HEK293 (cell line): ENCODE measurements around the gene PNISR.

Experiments used
- CTCF ChIA-PET: fragments of 350-600 bp; formaldehyde crosslinking; extraction: SDS; loops from one replicate; lab custom pipeline; 2021; ENCODE audit warnings: antibody characterized with exemption; lab: Yijun Ruan, JAX
- POLR2A ChIA-PET: fragments of 300-600 bp; formaldehyde crosslinking; extraction: SDS; loops from one replicate; lab custom pipeline; 2020; ENCODE audit warnings: antibody characterized with exemption, inconsistent platforms; lab: Yijun Ruan, JAX
- H3K27ac ChIP-seq: fragments of 200-500 bp; sonication (Bioruptor generic); 2 replicates; pipeline ENCODE4 v1.5.1; 2014; ENCODE audit warnings: low read depth, low read length, control low read depth, inconsistent platforms; ENCODE audit errors: extremely low read depth
- H3K36me3 ChIP-seq, 2 experiments: fragments of 200-500 bp in 1 of 2; sonication (Bioruptor generic) in 1 of 2; 1 replicate in 1 of 2; 2 replicates in 1 of 2; pipeline ENCODE4 v1.5.1; 2014 to 2017; ENCODE audit warnings: inconsistent platforms in 2 of 2, low read length in 2 of 2; ENCODE audit not compliant: control insufficient read depth in 2 of 2, insufficient read depth in 1 of 2
- H3K4me1 ChIP-seq: fragments of 200-500 bp; sonication (Bioruptor generic); 2 replicates; pipeline ENCODE4 v1.5.1; 2014; ENCODE audit warnings: mild to moderate bottlenecking, low read length, inconsistent platforms; ENCODE audit not compliant: control insufficient read depth, insufficient read depth
- H3K4me3 ChIP-seq: 2 replicates; pipeline ENCODE4 v1.5.1; 2011; ENCODE audit warnings: low read depth, mild to moderate bottlenecking, control low read depth, low read length, moderate library complexity
- H3K9me3 ChIP-seq: fragments of 200-500 bp; sonication (Bioruptor generic); 2 replicates; pipeline ENCODE4 v1.5.1; 2014; ENCODE audit warnings: low read depth, low read length, inconsistent platforms; ENCODE audit not compliant: control insufficient read depth, insufficient read depth
- BCL11A ChIP-seq: fragments of 450-650 bp; formaldehyde crosslinking; IDR thresholded peaks from 2 replicates; pipeline ENCODE4 v1.5.1; 2016; ENCODE audit warnings: low read depth, missing biosample characterization, missing genetic modification characterization
- CTCF ChIP-seq: fragments of 450-650 bp; formaldehyde crosslinking; IDR thresholded peaks from 2 replicates; pipeline ENCODE4 v1.5.1; 2016; ENCODE audit warnings: missing biosample characterization, missing genetic modification characterization
- GLIS2 ChIP-seq: fragments of 450-650 bp; formaldehyde crosslinking; IDR thresholded peaks from 2 replicates; pipeline ENCODE4 v1.5.1; 2016; ENCODE audit warnings: missing biosample characterization, missing genetic modification characterization
- KLF17 ChIP-seq: fragments of 450-650 bp; formaldehyde crosslinking; IDR thresholded peaks from 2 replicates; pipeline ENCODE4 v1.5.1; 2016; ENCODE audit warnings: missing biosample characterization, missing genetic modification characterization
- OVOL3 ChIP-seq: fragments of 450-650 bp; formaldehyde crosslinking; IDR thresholded peaks from 2 replicates; pipeline ENCODE4 v1.5.1; 2016; ENCODE audit warnings: missing biosample characterization, missing genetic modification characterization
- RBAK ChIP-seq: fragments of 450-650 bp; formaldehyde crosslinking; IDR thresholded peaks from 2 replicates; pipeline ENCODE4 v1.5.1; 2016; ENCODE audit warnings: missing biosample characterization, missing genetic modification characterization
- SCRT1 ChIP-seq: fragments of 450-650 bp; formaldehyde crosslinking; IDR thresholded peaks from 2 replicates; pipeline ENCODE4 v1.5.1; 2016; ENCODE audit warnings: missing biosample characterization, missing genetic modification characterization, borderline replicate concordance
- SCRT2 ChIP-seq: fragments of 450-650 bp; formaldehyde crosslinking; IDR thresholded peaks from 2 replicates; pipeline ENCODE4 v1.5.1; 2016; ENCODE audit warnings: missing biosample characterization, missing genetic modification characterization
- YY2 ChIP-seq: fragments of 450-650 bp; formaldehyde crosslinking; IDR thresholded peaks from 2 replicates; pipeline ENCODE4 v1.5.1; 2016; ENCODE audit warnings: missing biosample characterization, missing genetic modification characterization
- ZBTB44 ChIP-seq: fragments of 450-650 bp; IDR thresholded peaks from 2 replicates; pipeline ENCODE4 v1.5.1; 2018; ENCODE audit warnings: missing biosample characterization, mild to moderate bottlenecking, missing genetic modification characterization
- ZNF202 ChIP-seq: fragments of 450-650 bp; formaldehyde crosslinking; IDR thresholded peaks from 2 replicates; pipeline ENCODE4 v1.5.1; 2016; ENCODE audit warnings: missing biosample characterization, missing genetic modification characterization, borderline replicate concordance
- ZNF23 ChIP-seq: fragments of 450-650 bp; formaldehyde crosslinking; IDR thresholded peaks from 2 replicates; pipeline ENCODE4 v1.5.1; 2016; ENCODE audit warnings: missing biosample characterization, missing genetic modification characterization, borderline replicate concordance
- ZNF366 ChIP-seq: fragments of 450-650 bp; formaldehyde crosslinking; conservative IDR thresholded peaks from 2 replicates; pipeline ENCODE4 v1.5.1; 2016; ENCODE audit warnings: missing biosample characterization, missing genetic modification characterization
- ZNF433 ChIP-seq: fragments of 450-650 bp; formaldehyde crosslinking; IDR thresholded peaks from 2 replicates; pipeline ENCODE4 v1.5.1; 2016; ENCODE audit warnings: missing biosample characterization, missing genetic modification characterization, low read depth
- ZNF792 ChIP-seq: fragments of 450-650 bp; formaldehyde crosslinking; IDR thresholded peaks from 2 replicates; pipeline ENCODE4 v1.5.1; 2016; ENCODE audit warnings: missing biosample characterization, missing genetic modification characterization
- ZNF843 ChIP-seq: fragments of 450-650 bp; formaldehyde crosslinking; IDR thresholded peaks from 2 replicates; pipeline ENCODE4 v1.5.1; 2016; ENCODE audit warnings: missing biosample characterization, missing genetic modification characterization
- TF ChIP-seq, protein P1 (sequence below): fragments of 450-650 bp; formaldehyde crosslinking; optimal IDR thresholded peaks from 2 replicates; pipeline ENCODE3; 2016; ENCODE audit warnings: missing biosample characterization, mild to moderate bottlenecking, missing genetic modification characterization
- TF ChIP-seq, protein P2 (sequence below): fragments of 450-650 bp; formaldehyde crosslinking; IDR thresholded peaks from 2 replicates; pipeline ENCODE4 v1.5.1; 2016; ENCODE audit warnings: missing biosample characterization, missing genetic modification characterization

Gene PNISR

GRCh38 chr6:99356641-99357040 lies 68.5 kb downstream of the PNISR start:
- Histone ChIP-seq H3K27ac (no peak overlapping the region), H3K4me3 (no peak overlapping the region), H3K4me1 (no peaks in the 10 kb centered on the region), H3K9me3 (no peaks in the 10 kb centered on the region), H3K36me3 (no peaks in the 10 kb centered on the region)
- ChIA-PET POLR2A (no interaction called here), CTCF (no interaction called here)
- TF ChIP-seq GLIS2 (tag by site-specific recombination) (no peak), ZNF792 (tag by site-specific recombination) (no peak), ZNF366 (no peak), KLF17 (tag by site-specific recombination) (no peak), OVOL3 (tag by site-specific recombination) (no peak), ZBTB44 (tag by site-specific recombination) (no peak), RBAK (tag by site-specific recombination) (no peak), CTCF (no peak), ZNF23 (no peak), ZNF433 (no peak), BCL11A (tag by site-specific recombination) (no peak)
- TF ChIP-seq, protein P1, sequence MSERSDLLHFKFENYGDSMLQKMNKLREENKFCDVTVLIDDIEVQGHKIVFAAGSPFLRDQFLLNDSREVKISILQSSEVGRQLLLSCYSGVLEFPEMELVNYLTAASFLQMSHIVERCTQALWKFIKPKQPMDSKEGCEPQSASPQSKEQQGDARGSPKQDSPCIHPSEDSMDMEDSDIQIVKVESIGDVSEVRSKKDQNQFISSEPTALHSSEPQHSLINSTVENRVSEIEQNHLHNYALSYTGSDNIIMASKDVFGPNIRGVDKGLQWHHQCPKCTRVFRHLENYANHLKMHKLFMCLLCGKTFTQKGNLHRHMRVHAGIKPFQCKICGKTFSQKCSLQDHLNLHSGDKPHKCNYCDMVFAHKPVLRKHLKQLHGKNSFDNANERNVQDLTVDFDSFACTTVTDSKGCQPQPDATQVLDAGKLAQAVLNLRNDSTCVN: no peak

GRCh38 chr6:99354983-99355382 lies 70.1 kb downstream of the PNISR start:
- no peak overlapping the region for H3K27ac ChIP-seq
- POLR2A ChIA-PET: no interaction called here
- TF ChIP-seq SCRT1 (tag by site-specific recombination) (peak; percentile 71; the same call in 1 of the 2 replicates), ZNF202 (tag by site-specific recombination) (no peak), SCRT2 (tag by site-specific recombination) (peak; percentile 89)
- H3K36me3 ChIP-seq: no peaks in the 10 kb centered on the region
- peaks cover 5% of the 10 kb centered on the region; the same call in 1 of the 2 replicates for H3K4me1 ChIP-seq
- no peak overlapping the region for H3K4me3 ChIP-seq
- no peaks in the 10 kb centered on the region for H3K9me3 ChIP-seq
- CTCF ChIA-PET: interaction anchor here (1.0 kb wide), 1 partner anchor 80 kb away, joined by 3 read pairs; no protein-coding TSS in a partner anchor

GRCh38 chr6:99353126-99353525 lies 72.0 kb downstream of the PNISR start:
- TF ChIP-seq, protein P2, sequence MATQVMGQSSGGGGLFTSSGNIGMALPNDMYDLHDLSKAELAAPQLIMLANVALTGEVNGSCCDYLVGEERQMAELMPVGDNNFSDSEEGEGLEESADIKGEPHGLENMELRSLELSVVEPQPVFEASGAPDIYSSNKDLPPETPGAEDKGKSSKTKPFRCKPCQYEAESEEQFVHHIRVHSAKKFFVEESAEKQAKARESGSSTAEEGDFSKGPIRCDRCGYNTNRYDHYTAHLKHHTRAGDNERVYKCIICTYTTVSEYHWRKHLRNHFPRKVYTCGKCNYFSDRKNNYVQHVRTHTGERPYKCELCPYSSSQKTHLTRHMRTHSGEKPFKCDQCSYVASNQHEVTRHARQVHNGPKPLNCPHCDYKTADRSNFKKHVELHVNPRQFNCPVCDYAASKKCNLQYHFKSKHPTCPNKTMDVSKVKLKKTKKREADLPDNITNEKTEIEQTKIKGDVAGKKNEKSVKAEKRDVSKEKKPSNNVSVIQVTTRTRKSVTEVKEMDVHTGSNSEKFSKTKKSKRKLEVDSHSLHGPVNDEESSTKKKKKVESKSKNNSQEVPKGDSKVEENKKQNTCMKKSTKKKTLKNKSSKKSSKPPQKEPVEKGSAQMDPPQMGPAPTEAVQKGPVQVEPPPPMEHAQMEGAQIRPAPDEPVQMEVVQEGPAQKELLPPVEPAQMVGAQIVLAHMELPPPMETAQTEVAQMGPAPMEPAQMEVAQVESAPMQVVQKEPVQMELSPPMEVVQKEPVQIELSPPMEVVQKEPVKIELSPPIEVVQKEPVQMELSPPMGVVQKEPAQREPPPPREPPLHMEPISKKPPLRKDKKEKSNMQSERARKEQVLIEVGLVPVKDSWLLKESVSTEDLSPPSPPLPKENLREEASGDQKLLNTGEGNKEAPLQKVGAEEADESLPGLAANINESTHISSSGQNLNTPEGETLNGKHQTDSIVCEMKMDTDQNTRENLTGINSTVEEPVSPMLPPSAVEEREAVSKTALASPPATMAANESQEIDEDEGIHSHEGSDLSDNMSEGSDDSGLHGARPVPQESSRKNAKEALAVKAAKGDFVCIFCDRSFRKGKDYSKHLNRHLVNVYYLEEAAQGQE (tag by site-specific recombination): peak; percentile 97
- TF ChIP-seq YY2 (tag by site-specific recombination) (no peak), ZNF843 (tag by site-specific recombination) (no peak)
- ChIA-PET POLR2A (interaction anchor here (1.1 kb wide), 1 partner anchor 71 kb away, joined by 5 read pairs; no protein-coding TSS in a partner anchor), CTCF (interaction anchor here (1.2 to 2.0 kb wide), 4 partner anchors 19 to 67 kb away, joined by 3 to 14 read pairs (median 6); no protein-coding TSS in a partner anchor)

More at GRCh38 chr6:99353126-99353525, 72.0 kb downstream of the PNISR start:
- Histone ChIP-seq H3K36me3 (no peaks in the 10 kb centered on the region), H3K4me1 (peaks cover 5% of the 10 kb centered on the region; the same call in 1 of the 2 replicates), H3K4me3 (no peak overlapping the region), H3K27ac (no peak overlapping the region), H3K9me3 (no peaks in the 10 kb centered on the region)
